SJCRH30 (cell line): Measurements from ENCODE around the gene SCN5A. TPM values are rescaled to one million over a fixed set of nuclear protein-coding genes. Genes with fewer than 3 reads are reported as not detected.

Experiments used
- DNase-seq, 2 experiments: peaks; one replicate each; pipeline ENCODE4 v3.0.0-alpha.2; 2015 to 2020
- H3K27ac ChIP-seq: fragments of 250-450 bp; sonication (Bioruptor Pico); 2 replicates; pipeline ENCODE4 v1.5.1; 2020; ENCODE audit warnings: mild to moderate bottlenecking, moderate library complexity
- H3K27me3 ChIP-seq: fragments of 250-450 bp; sonication (Bioruptor Pico); 2 replicates; pipeline ENCODE4 v1.5.1; 2020; ENCODE audit warnings: mild to moderate bottlenecking, moderate library complexity
- H3K36me3 ChIP-seq: fragments of 250-450 bp; sonication (Bioruptor Pico); 2 replicates; pipeline ENCODE4 v1.5.1; 2020; ENCODE audit warnings: mild to moderate bottlenecking, moderate library complexity
- H3K4me1 ChIP-seq: fragments of 250-450 bp; sonication (Bioruptor Pico); 2 replicates; pipeline ENCODE4 v1.5.1; 2020; ENCODE audit warnings: mild to moderate bottlenecking, moderate library complexity
- H3K4me3 ChIP-seq: fragments of 250-450 bp; sonication (Bioruptor Pico); 2 replicates; pipeline ENCODE4 v1.5.1; 2020; ENCODE audit warnings: mild to moderate bottlenecking, moderate library complexity
- H3K9me3 ChIP-seq: fragments of 250-450 bp; sonication (Bioruptor Pico); replicated peaks from 2 replicates; pipeline ENCODE4 v1.5.1; 2020; ENCODE audit warnings: mild to moderate bottlenecking, moderate library complexity
- total RNA-seq: library from RNA; depleted of rRNA; stranded (reverse); fragments of >200 nt; shearing (Covaris generic); gene quantifications from 2 replicates; pipeline ENCODE4 v1.2.3, GENCODE V29; 2014

Gene SCN5A
- total RNA-seq, 1 experiment from 2014 or later: 15.2 TPM

- no peaks in the 10 kb centered on the region for H3K27me3 ChIP-seq
- DNase-seq: no peak
- peaks cover 2% of the 10 kb centered on the region; the same call in 1 of the 2 replicates for H3K36me3 ChIP-seq
- no peaks in the 10 kb centered on the region for H3K9me3 ChIP-seq
- H3K27ac ChIP-seq: no peak overlapping the region
- no peak overlapping the region for H3K4me3 ChIP-seq
- H3K4me1 ChIP-seq: no peaks in the 10 kb centered on the region
Measured at GRCh38 chr3:38587548-38588131, 61.8 kb downstream of the SCN5A start.

GRCh38 chr3:38586546-38587520 lies 62.7 kb downstream of the SCN5A start:
- Histone ChIP-seq H3K4me3 (no peak overlapping the region), H3K4me1 (no peaks in the 10 kb centered on the region), H3K36me3 (no peaks in the 10 kb centered on the region), H3K9me3 (no peaks in the 10 kb centered on the region), H3K27me3 (no peaks in the 10 kb centered on the region), H3K27ac (no peak overlapping the region)
- DNase-seq: no peak

- Histone ChIP-seq H3K4me3 (no peak overlapping the region), H3K36me3 (no peaks in the 10 kb centered on the region), H3K27me3 (no peaks in the 10 kb centered on the region), H3K27ac (no peak overlapping the region), H3K4me1 (no peaks in the 10 kb centered on the region), H3K9me3 (no peaks in the 10 kb centered on the region)
- DNase-seq: no peak
Measured at GRCh38 chr3:38585791-38586420, 63.6 kb downstream of the SCN5A start.

GRCh38 chr3:38583688-38584087 lies 65.8 kb downstream of the SCN5A start:
- peaks cover 18% of the 10 kb centered on the region for H3K4me1 ChIP-seq
- no peak overlapping the region for H3K27ac ChIP-seq
- no peaks in the 10 kb centered on the region for H3K27me3 ChIP-seq
- no peak overlapping the region for H3K4me3 ChIP-seq
- no peak for DNase-seq
- no peaks in the 10 kb centered on the region for H3K36me3 ChIP-seq
- H3K9me3 ChIP-seq: no peaks in the 10 kb centered on the region

- Histone ChIP-seq H3K27me3 (no peaks in the 10 kb centered on the region), H3K9me3 (no peaks in the 10 kb centered on the region), H3K27ac (no peak overlapping the region), H3K4me1 (peaks cover 19% of the 10 kb centered on the region), H3K36me3 (no peaks in the 10 kb centered on the region), H3K4me3 (no peak overlapping the region)
- no peak for DNase-seq
Measured at GRCh38 chr3:38582941-38583645, 66.4 kb downstream of the SCN5A start.

- H3K4me3 ChIP-seq: no peak overlapping the region
- H3K36me3 ChIP-seq: peaks cover 5% of the 10 kb centered on the region
- H3K4me1 ChIP-seq: peaks cover 19% of the 10 kb centered on the region
- no peak overlapping the region for H3K27ac ChIP-seq
- H3K27me3 ChIP-seq: no peaks in the 10 kb centered on the region
- H3K9me3 ChIP-seq: no peaks in the 10 kb centered on the region
- DNase-seq: no peak
Measured at GRCh38 chr3:38582316-38582715, 67.2 kb downstream of the SCN5A start.

- Histone ChIP-seq H3K36me3 (peaks cover 5% of the 10 kb centered on the region), H3K4me3 (no peak overlapping the region)
- DNase-seq: no peak
Measured at GRCh38 chr3:38581774-38582173, 67.7 kb downstream of the SCN5A start.

GRCh38 chr3:38580450-38581382 lies 68.8 kb downstream of the SCN5A start:
- H3K27ac ChIP-seq: peak overlapping the region; percentile 72
- H3K4me3 ChIP-seq: no peak overlapping the region
- H3K27me3 ChIP-seq: no peaks in the 10 kb centered on the region
- DNase-seq: no peak
- H3K36me3 ChIP-seq: peaks cover 5% of the 10 kb centered on the region
- no peaks in the 10 kb centered on the region for H3K9me3 ChIP-seq
- H3K4me1 ChIP-seq: peaks cover 19% of the 10 kb centered on the region

More at GRCh38 chr3:38581774-38582173, 67.7 kb downstream of the SCN5A start:
- H3K27me3 ChIP-seq: no peaks in the 10 kb centered on the region
- H3K27ac ChIP-seq: no peak overlapping the region
- H3K4me1 ChIP-seq: peaks cover 19% of the 10 kb centered on the region
- H3K9me3 ChIP-seq: no peaks in the 10 kb centered on the region

GRCh38 chr3:38579551-38580449 lies 69.7 kb downstream of the SCN5A start:
- peak overlapping the region; percentile 72 for H3K27ac ChIP-seq
- peak; percentile 65 to 76 for DNase-seq
- H3K4me3 ChIP-seq: no peak overlapping the region

GRCh38 chr3:38579141-38579540 lies 70.3 kb downstream of the SCN5A start:
- Histone ChIP-seq H3K4me3 (no peak overlapping the region), H3K36me3 (peaks cover 7% of the 10 kb centered on the region), H3K27me3 (no peaks in the 10 kb centered on the region), H3K9me3 (no peaks in the 10 kb centered on the region), H3K27ac (peak overlapping the region; percentile 72), H3K4me1 (peaks cover 19% of the 10 kb centered on the region)
- peak; percentile 87 to 88 for DNase-seq

More at GRCh38 chr3:38579551-38580449, 69.7 kb downstream of the SCN5A start:
- H3K36me3 ChIP-seq: peaks cover 7% of the 10 kb centered on the region
- peaks cover 19% of the 10 kb centered on the region for H3K4me1 ChIP-seq
- no peaks in the 10 kb centered on the region for H3K27me3 ChIP-seq
- no peaks in the 10 kb centered on the region for H3K9me3 ChIP-seq

GRCh38 chr3:38578551-38578950 lies 70.9 kb downstream of the SCN5A start:
- peak overlapping the region; percentile 72 for H3K27ac ChIP-seq
- H3K4me1 ChIP-seq: peaks cover 19% of the 10 kb centered on the region
- peaks cover 8% of the 10 kb centered on the region for H3K36me3 ChIP-seq
- H3K27me3 ChIP-seq: no peaks in the 10 kb centered on the region
- H3K9me3 ChIP-seq: no peaks in the 10 kb centered on the region; the same call in 1 of the 2 replicates
- DNase-seq: no peak
- no peak overlapping the region for H3K4me3 ChIP-seq

- DNase-seq: no peak
- no peak overlapping the region for H3K27ac ChIP-seq
- H3K36me3 ChIP-seq: peaks cover 12% of the 10 kb centered on the region
- H3K9me3 ChIP-seq: no peaks in the 10 kb centered on the region; the same call in 1 of the 2 replicates
- H3K27me3 ChIP-seq: no peaks in the 10 kb centered on the region
- no peak overlapping the region for H3K4me3 ChIP-seq
- H3K4me1 ChIP-seq: peaks cover 19% of the 10 kb centered on the region
Measured at GRCh38 chr3:38578081-38578475, 71.4 kb downstream of the SCN5A start.
